Peyer's patch (tissue), 4 donors: Measurements from ENCODE around the gene SLC25A3. TPM values are rescaled to one million over a fixed set of nuclear protein-coding genes. Genes with fewer than 3 reads are reported as not detected.
"Not testable (repeated sequence)": the region's sequence is repeated elsewhere in the genome, so short reads cannot be mapped to it uniquely, and the experiment has no call there.

Experiments used
- DNase-seq, 3 donors: peaks; one replicate each; pipeline ENCODE4 v3.0.0-alpha.2; 2017 to 2019
- H3K27ac ChIP-seq, 4 donors: fragments of 200-600 bp; sonication (generic); one replicate each; pipeline ENCODE4 v1.5.1; 2016 to 2019
- H3K27me3 ChIP-seq, 2 donors: fragments of 200-600 bp; sonication (generic); one replicate each; pipeline ENCODE4 v1.5.1; 2019
- H3K36me3 ChIP-seq, 3 donors: fragments of 200-600 bp; sonication (generic); one replicate each; pipeline ENCODE4 v1.5.1; 2016 to 2019
- H3K4me1 ChIP-seq, 4 donors: fragments of 200-600 bp; sonication (generic); one replicate each; pipeline ENCODE4 v1.5.1; 2016 to 2019
- H3K4me3 ChIP-seq, 4 donors: fragments of 200-600 bp; sonication (generic); 1 replicate in 3 of 4; 2 replicates in 1 of 4; pipeline ENCODE4 v1.5.1; 2016 to 2019; ENCODE audit warnings: mild to moderate bottlenecking in 1 of 4
- H3K9me3 ChIP-seq, 4 donors: fragments of 200-600 bp; sonication (generic); one replicate each; pipeline ENCODE4 v1.5.1; 2016 to 2019; ENCODE audit warnings: mild to moderate bottlenecking in 1 of 4
- POLR2A ChIP-seq, 2 donors: fragments of 450-650 bp; IDR thresholded peaks; one replicate each; pipeline ENCODE4 v1.5.1; 2017; ENCODE audit warnings: antibody characterized with exemption in 2 of 2, mild to moderate bottlenecking in 2 of 2, moderate library complexity in 2 of 2
- total RNA-seq, 4 donors: library from RNA; depleted of rRNA; stranded (reverse); fragments of >200 nt; gene quantifications; one replicate each; pipeline ENCODE4 v1.1.0, GENCODE V29; 2016
- TF ChIP-seq, protein P1 (sequence below), 6 experiments: fragments of 450-650 bp in 4 of 6; fragments of 200-600 bp in 2 of 6; sonication (generic) in 1 of 6; IDR thresholded peaks; one replicate each; pipeline ENCODE4 v1.5.1; 2017 to 2019; ENCODE audit warnings: antibody characterized with exemption in 6 of 6, mild to moderate bottlenecking in 3 of 6, moderate library complexity in 1 of 6

SLC25A3 gene
- total RNA-seq, 4 donors from 2014 or later: 300 to 805 (median 534) TPM

DNA sequence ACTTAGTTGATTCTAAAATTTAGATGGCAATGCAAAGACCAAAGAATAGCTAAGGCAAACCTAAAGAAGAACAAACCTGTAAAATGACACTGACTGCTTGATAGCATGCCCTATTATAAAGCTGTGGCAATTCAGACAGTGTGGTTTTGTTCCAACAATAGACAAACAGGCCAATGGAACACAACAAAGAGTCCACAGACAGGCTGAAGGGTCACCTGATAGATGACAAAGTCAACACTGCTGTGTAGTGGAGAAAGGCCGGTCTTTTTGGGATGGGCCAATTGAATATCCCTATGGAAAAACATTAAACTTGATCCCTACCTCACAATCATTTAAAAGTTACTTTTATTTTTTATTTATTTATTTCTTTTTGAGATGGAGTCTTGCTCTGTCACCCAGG lies 33.8 kb upstream of the SLC25A3 start:
- H3K9me3 ChIP-seq: no peaks in the 10 kb centered on the region
- H3K27me3 ChIP-seq: no peaks in the 10 kb centered on the region
- TF ChIP-seq POLR2A (IDR thresholded peaks at IDR 0.05): no peak
- TF ChIP-seq, protein P1, sequence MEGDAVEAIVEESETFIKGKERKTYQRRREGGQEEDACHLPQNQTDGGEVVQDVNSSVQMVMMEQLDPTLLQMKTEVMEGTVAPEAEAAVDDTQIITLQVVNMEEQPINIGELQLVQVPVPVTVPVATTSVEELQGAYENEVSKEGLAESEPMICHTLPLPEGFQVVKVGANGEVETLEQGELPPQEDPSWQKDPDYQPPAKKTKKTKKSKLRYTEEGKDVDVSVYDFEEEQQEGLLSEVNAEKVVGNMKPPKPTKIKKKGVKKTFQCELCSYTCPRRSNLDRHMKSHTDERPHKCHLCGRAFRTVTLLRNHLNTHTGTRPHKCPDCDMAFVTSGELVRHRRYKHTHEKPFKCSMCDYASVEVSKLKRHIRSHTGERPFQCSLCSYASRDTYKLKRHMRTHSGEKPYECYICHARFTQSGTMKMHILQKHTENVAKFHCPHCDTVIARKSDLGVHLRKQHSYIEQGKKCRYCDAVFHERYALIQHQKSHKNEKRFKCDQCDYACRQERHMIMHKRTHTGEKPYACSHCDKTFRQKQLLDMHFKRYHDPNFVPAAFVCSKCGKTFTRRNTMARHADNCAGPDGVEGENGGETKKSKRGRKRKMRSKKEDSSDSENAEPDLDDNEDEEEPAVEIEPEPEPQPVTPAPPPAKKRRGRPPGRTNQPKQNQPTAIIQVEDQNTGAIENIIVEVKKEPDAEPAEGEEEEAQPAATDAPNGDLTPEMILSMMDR (IDR thresholded peaks at IDR 0.05): no peak
- no peak for DNase-seq
- no peak overlapping the region for H3K4me3 ChIP-seq
- H3K27ac ChIP-seq: no peak overlapping the region
- no peaks in the 10 kb centered on the region for H3K4me1 ChIP-seq
- no peaks in the 10 kb centered on the region for H3K36me3 ChIP-seq

DNA sequence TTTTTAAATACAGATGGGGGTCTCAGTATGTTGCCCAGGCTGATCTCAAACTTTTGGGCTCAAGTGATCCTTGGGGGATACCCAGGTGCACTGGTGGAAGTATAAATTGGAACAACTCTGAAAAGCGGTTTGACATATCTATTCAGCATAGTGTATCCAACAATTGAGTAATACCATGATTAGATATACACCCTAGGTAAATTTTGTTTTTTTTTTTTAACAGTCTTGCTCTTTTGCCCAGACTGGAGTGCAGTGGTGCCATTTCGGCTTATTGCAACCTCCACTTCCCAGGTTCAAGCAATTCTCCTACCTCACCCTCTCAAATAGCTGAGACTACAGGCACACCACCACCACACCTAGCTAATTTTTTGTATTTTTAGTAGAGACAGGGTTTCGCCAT lies 31.6 kb upstream of the SLC25A3 start:
- Histone ChIP-seq H3K9me3 (no peaks in the 10 kb centered on the region), H3K27me3 (no peaks in the 10 kb centered on the region), H3K4me1 (no peaks in the 10 kb centered on the region), H3K27ac (no peak overlapping the region), H3K36me3 (no peaks in the 10 kb centered on the region), H3K4me3 (no peak overlapping the region)
- TF ChIP-seq POLR2A (IDR thresholded peaks at IDR 0.05): no peak
- TF ChIP-seq, protein P1 (IDR thresholded peaks at IDR 0.05): no peak
- DNase-seq: no peak

DNA sequence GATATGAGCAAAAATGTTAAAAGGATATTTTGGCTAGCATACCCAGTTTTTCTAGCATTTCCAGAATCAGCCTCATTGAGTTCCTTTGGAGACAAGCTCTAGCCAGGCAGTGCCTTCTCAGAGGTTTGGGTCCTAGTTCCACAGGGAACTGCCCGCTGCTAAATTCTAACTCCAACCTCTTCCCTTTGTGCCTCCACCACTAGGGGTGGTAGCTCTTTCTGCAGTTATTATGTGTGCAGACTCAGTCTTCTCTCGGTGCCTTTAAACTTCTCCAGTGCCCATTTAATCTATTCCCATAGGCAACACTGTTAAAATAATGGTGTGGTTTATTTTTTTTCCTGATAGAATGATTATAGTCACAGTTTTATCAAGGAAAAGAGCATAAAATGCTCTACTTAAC lies 21.5 kb upstream of the SLC25A3 start:
- DNase-seq: no peak
- H3K4me3 ChIP-seq: no peak overlapping the region
- no peaks in the 10 kb centered on the region for H3K9me3 ChIP-seq
- H3K27ac ChIP-seq: no peak overlapping the region
- H3K27me3 ChIP-seq: no peaks in the 10 kb centered on the region
- H3K4me1 ChIP-seq: peaks cover 0 to 10% (median 0%) of the 10 kb centered on the region in 4 donors
- TF ChIP-seq, protein P1 (IDR thresholded peaks at IDR 0.05): peak in 4 of 6 experiments; percentile 10 to 32 (median 22)
- no peak for TF ChIP-seq POLR2A (IDR thresholded peaks at IDR 0.05)
- no peaks in the 10 kb centered on the region for H3K36me3 ChIP-seq

DNA sequence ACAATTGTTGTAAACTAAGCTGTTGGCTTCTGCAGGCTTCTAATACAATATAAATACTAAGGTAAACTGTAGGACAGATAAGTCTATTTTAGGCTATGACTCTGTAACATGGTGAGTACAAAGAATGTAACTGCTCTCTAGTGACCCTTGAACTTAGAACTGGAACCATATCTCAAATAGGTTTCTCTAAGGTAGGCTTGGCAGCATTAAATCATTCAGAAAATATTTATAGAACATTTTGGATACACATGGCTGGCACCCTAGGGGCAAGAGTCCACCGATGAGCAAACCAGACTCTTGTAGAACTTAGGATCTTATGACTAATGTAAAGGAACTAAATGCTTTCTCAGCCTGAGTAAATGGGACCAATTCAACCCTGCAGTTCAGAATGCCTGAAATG lies 19.4 kb upstream of the SLC25A3 start:
- Histone ChIP-seq H3K36me3 (no peaks in the 10 kb centered on the region), H3K4me1 (peaks cover 0 to 16% (median 0%) of the 10 kb centered on the region in 4 donors), H3K9me3 (no peaks in the 10 kb centered on the region), H3K27ac (peak overlapping the region in 3 of 4 donors; percentile 49 to 77 (median 75)), H3K27me3 (no peaks in the 10 kb centered on the region), H3K4me3 (no peak overlapping the region)
- TF ChIP-seq, protein P1 (IDR thresholded peaks at IDR 0.05): peak in 1 of 6 experiments; percentile 5
- TF ChIP-seq POLR2A (IDR thresholded peaks at IDR 0.05): no peak
- peak in 2 of 3 donors; percentile 60 to 81 for DNase-seq

DNA sequence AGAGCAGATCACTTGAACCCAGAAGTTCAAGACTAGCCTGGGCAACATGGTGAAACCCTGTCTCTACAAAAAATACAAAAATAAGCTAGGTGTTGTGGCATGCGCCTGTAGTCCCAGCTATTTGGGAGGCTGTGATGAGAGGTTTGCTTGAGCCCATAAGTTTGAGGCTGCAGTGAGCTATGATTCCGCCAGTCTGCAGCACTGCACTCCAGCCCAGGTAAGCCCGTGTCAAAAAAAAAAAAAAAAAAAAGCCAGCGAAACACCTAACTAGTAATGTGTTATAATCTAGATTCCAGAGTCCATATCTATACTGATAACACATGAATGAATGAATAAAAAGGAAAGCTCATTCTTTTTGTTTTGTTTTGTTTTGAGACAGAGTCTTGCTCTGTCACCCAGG lies 18.5 kb upstream of the SLC25A3 start:
- Histone ChIP-seq H3K4me3 (no peak overlapping the region), H3K27ac (peak overlapping the region in 3 of 4 donors; percentile 49 to 77 (median 75)), H3K4me1 (peaks cover 0 to 16% (median 0%) of the 10 kb centered on the region in 4 donors), H3K9me3 (no peaks in the 10 kb centered on the region), H3K27me3 (no peaks in the 10 kb centered on the region), H3K36me3 (no peaks in the 10 kb centered on the region)
- DNase-seq: peak in 1 of 3 donors; percentile 51
- no peak for TF ChIP-seq POLR2A (IDR thresholded peaks at IDR 0.05)
- TF ChIP-seq, protein P1 (IDR thresholded peaks at IDR 0.05): peak in 3 of 6 experiments; percentile 46 to 59 (median 57)

DNA sequence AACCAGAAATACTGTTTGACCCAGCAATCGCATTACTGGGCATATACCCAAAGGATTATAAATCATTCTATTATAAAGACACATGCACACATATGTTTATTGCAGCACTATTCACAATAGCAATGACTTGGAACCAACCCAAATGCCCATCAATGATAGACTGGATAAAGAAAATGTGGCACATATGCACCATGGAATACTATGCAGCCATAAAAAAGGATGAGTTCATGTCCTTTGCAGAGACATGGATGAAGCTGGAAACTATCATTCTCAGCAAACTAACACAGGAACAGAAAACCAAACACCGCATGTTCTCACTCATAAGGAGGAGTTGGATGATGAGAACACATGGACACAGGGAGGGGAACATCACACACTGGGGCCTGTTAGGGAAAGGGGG lies 16.7 kb upstream of the SLC25A3 start:
- H3K9me3 ChIP-seq, DNase-seq: not testable (repeated sequence)

More for the DNA sequence above, 16.7 kb upstream of the SLC25A3 start:
- H3K4me1 ChIP-seq: peaks cover 0 to 16% (median 0%) of the 10 kb centered on the region in 4 donors
- H3K27me3 ChIP-seq, H3K4me3 ChIP-seq, H3K36me3 ChIP-seq, H3K27ac ChIP-seq: not testable (repeated sequence)
